Prostate gland (tissue), 2 donors: Measurements from ENCODE around the gene MYLK.

ENCODE experiments used
- POLR2A ChIP-seq: fragments of 450-650 bp; IDR thresholded peaks from one replicate; pipeline ENCODE4 v1.6.1; 2016; ENCODE audit warnings: antibody characterized with exemption, mild to moderate bottlenecking
- POLR2AphosphoS5 ChIP-seq: sonication (generic); formaldehyde crosslinking; IDR thresholded peaks from one replicate; pipeline ENCODE4 v1.6.1; 2017; ENCODE audit warnings: antibody characterized with exemption
- TF ChIP-seq, protein P1 (sequence below), 4 experiments: fragments of 200-600 bp in 2 of 4; fragments of 450-650 bp in 2 of 4; sonication (generic) in 2 of 4; IDR thresholded peaks; 1 replicate in 3 of 4; 2 replicates in 1 of 4; pipeline ENCODE4 v1.5.1; 2016 to 2019; ENCODE audit warnings: antibody characterized with exemption in 4 of 4, mild to moderate bottlenecking in 2 of 4, moderate library complexity in 2 of 4

DNA sequence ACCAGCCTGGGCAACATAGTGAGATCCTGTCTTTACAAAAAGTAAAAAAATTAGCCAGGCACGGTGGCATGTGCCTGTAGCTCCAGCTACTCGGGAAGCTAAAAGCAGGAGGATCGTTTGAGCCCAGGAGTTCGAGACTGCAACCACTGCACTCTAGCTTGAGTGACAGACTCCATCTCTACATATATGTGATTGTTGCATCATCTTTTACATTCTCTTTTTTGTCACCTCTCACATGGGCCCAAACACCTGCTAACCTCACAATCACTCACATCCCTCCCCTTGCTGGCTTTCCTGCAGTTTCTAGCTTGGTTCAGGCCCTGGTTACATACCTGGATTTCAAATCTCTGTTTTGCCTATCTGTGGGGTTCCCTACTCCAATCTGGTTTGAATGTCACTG lies 19.4 kb downstream of the MYLK start:
- TF ChIP-seq POLR2A: no peak
- TF ChIP-seq, protein P1, sequence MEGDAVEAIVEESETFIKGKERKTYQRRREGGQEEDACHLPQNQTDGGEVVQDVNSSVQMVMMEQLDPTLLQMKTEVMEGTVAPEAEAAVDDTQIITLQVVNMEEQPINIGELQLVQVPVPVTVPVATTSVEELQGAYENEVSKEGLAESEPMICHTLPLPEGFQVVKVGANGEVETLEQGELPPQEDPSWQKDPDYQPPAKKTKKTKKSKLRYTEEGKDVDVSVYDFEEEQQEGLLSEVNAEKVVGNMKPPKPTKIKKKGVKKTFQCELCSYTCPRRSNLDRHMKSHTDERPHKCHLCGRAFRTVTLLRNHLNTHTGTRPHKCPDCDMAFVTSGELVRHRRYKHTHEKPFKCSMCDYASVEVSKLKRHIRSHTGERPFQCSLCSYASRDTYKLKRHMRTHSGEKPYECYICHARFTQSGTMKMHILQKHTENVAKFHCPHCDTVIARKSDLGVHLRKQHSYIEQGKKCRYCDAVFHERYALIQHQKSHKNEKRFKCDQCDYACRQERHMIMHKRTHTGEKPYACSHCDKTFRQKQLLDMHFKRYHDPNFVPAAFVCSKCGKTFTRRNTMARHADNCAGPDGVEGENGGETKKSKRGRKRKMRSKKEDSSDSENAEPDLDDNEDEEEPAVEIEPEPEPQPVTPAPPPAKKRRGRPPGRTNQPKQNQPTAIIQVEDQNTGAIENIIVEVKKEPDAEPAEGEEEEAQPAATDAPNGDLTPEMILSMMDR (IDR thresholded peaks at IDR 0.05): no peak
- TF ChIP-seq POLR2AphosphoS5: no peak
